ENCODE measurements around the gene SVIL. TPM values are rescaled to one million over a fixed set of nuclear protein-coding genes. Genes with fewer than 3 reads are reported as not detected.
"Not testable (repeated sequence)": the region's sequence is repeated elsewhere in the genome, so short reads cannot be mapped to it uniquely, and the experiment has no call there.

The SVIL gene
- polyA plus RNA-seq, 4 donors = 6.7 to 26.4 (median 9.8) TPM

DNA sequence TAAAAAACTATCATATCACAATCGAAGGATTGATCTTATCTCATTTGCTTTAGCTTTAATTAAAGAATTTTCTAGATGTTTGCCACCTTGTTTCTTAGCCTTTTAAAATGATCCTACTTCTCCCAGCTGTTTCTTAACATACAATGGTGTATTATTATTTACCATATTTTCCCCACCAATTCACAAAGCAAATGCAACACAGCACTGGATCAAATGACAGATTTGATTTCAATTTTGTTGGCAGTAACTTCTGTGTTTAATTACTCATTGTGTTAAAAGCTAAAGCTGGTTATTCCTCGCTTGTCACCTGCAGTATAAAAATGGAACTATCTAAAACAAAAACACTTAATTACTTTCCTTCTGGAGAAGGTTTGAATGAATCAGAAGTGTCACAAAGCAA lies 19.6 kb downstream of the SVIL start:
- Histone ChIP-seq H3K36me3 (ENCODE audit: control insufficient read depth in 3 of 3, insufficient read depth in 2 of 3, low read depth in 1 of 3, low read length in 3 of 3) (peaks cover 0 to 7% (median 0%) of the 10 kb centered on the region in 3 donors), H3K27me3 (ENCODE audit: control insufficient read depth in 3 of 3, insufficient read depth in 3 of 3, low read length in 3 of 3) (no peaks in the 10 kb centered on the region), H3K9me3 (ENCODE audit: control insufficient read depth in 2 of 2, insufficient read depth in 1 of 2, low read depth in 1 of 2, low read length in 1 of 2) (no peaks in the 10 kb centered on the region), H3K27ac (ENCODE audit: low read depth in 1 of 3, low read length in 2 of 3) (no peak overlapping the region), H3K4me1 (ENCODE audit: control insufficient read depth in 3 of 3, insufficient read depth in 2 of 3, low read depth in 1 of 3, low read length in 2 of 3) (peaks cover 0 to 7% (median 3%) of the 10 kb centered on the region in 3 donors), H3K4me3 (ENCODE audit: low read depth in 1 of 3, low read length in 3 of 3) (no peak overlapping the region)
- 62 to 79% (median 79%) methylated on average over 2 of the region's 2 CpGs for WGBS, 3 donors
- DNase-seq (no peak), FAIRE-seq (no peak)

DNA sequence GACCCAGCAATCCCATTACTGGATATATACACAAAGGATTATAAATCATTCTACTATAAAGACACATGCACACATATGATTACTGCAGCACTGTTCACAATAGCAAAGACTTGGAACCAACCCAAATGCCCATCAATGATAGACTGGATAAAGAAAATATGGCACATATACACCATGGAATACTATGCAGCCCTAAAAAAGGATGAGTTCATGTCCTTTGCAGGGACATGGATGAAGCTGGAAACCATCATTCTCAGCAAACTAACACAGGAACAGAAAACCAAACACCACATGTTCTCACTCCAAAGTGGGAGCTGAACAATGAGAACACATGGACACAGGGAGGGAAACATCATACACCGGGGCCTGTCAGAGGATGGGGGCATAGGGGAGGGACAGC lies 20.5 kb downstream of the SVIL start:
- not testable (repeated sequence) for H3K27ac ChIP-seq (ENCODE audit: low read depth in 1 of 3, low read length in 2 of 3); H3K4me3 ChIP-seq (ENCODE audit: low read depth in 1 of 3, low read length in 3 of 3); H3K27me3 ChIP-seq (ENCODE audit: control insufficient read depth in 3 of 3, insufficient read depth in 3 of 3, low read length in 3 of 3); H3K4me1 ChIP-seq (ENCODE audit: control insufficient read depth in 3 of 3, insufficient read depth in 2 of 3, low read depth in 1 of 3, low read length in 2 of 3); H3K9me3 ChIP-seq (ENCODE audit: control insufficient read depth in 2 of 2, insufficient read depth in 1 of 2, low read depth in 1 of 2, low read length in 1 of 2); FAIRE-seq; DNase-seq
- WGBS, 3 donors = 95% methylated on average over 1 of the region's 1 CpG
- peaks cover 0 to 14% (median 0%) of the 10 kb centered on the region in 3 donors for H3K36me3 ChIP-seq (ENCODE audit: control insufficient read depth in 3 of 3, insufficient read depth in 2 of 3, low read depth in 1 of 3, low read length in 3 of 3)

DNA sequence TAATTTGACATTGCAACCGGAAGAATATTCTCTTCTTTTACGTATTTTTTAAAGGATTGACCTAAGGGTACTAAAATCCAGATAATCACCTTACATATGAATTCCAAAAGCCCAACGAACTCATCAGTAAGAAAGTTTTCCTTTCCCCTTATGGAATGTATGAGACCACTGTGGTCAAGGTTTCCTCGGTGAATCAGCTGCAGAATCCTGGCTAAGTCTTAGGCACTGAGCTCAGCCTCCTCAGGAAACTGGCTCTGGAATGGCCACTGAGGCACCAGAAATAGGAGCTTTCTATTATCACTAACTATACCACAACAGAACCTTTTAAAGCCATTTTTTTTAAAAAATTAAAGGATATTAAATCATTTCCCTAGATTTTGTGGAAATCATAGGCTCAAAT lies 21.0 kb downstream of the SVIL start:
- peaks cover 0 to 19% (median 0%) of the 10 kb centered on the region in 3 donors for H3K36me3 ChIP-seq (ENCODE audit: control insufficient read depth in 3 of 3, insufficient read depth in 2 of 3, low read depth in 1 of 3, low read length in 3 of 3)
- H3K27me3 ChIP-seq (ENCODE audit: control insufficient read depth in 3 of 3, insufficient read depth in 3 of 3, low read length in 3 of 3) = no peaks in the 10 kb centered on the region
- no peak overlapping the region for H3K4me3 ChIP-seq (ENCODE audit: low read depth in 1 of 3, low read length in 3 of 3)
- WGBS, 3 donors = 92 to 96% (median 94%) methylated on average over 4 of the region's 4 CpGs
- H3K27ac ChIP-seq (ENCODE audit: low read depth in 1 of 3, low read length in 2 of 3) = no peak overlapping the region
- peaks cover 0 to 8% of the 10 kb centered on the region in 2 donors for H3K9me3 ChIP-seq (ENCODE audit: control insufficient read depth in 2 of 2, insufficient read depth in 1 of 2, low read depth in 1 of 2, low read length in 1 of 2)
- DNase-seq (no peak), FAIRE-seq (no peak)
- peaks cover 0 to 7% (median 3%) of the 10 kb centered on the region in 3 donors for H3K4me1 ChIP-seq (ENCODE audit: control insufficient read depth in 3 of 3, insufficient read depth in 2 of 3, low read depth in 1 of 3, low read length in 2 of 3)

DNA sequence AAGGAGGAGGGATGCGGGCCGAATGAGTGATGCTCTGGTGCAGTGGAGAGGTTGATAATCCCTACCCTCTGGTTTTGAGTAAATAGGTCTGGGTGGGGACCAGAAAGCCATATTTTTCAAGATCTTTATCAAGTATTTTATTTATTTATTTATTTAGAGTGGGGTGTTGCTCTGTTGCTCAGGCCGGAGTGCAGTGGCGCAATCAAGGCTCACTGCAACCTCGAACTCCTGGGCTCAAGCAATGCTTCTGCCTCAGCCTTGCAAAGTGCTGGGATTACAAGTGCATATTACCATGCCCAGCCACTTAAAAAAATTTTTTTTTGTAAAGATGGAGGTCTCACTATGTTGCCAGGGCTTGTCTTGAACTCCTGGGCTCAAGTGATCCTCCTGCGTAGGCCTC lies 21.6 kb downstream of the SVIL start:
- H3K9me3 ChIP-seq (ENCODE audit: control insufficient read depth in 2 of 2, insufficient read depth in 1 of 2, low read depth in 1 of 2, low read length in 1 of 2) = peaks cover 0 to 12% of the 10 kb centered on the region in 2 donors
- FAIRE-seq = no peak
- peaks cover 0 to 25% (median 0%) of the 10 kb centered on the region in 3 donors for H3K36me3 ChIP-seq (ENCODE audit: control insufficient read depth in 3 of 3, insufficient read depth in 2 of 3, low read depth in 1 of 3, low read length in 3 of 3)
- no peak overlapping the region for H3K4me3 ChIP-seq (ENCODE audit: low read depth in 1 of 3, low read length in 3 of 3)
- WGBS, 3 donors = 95% methylated on average over 6 of the region's 6 CpGs
- no peak overlapping the region for H3K27ac ChIP-seq (ENCODE audit: low read depth in 1 of 3, low read length in 2 of 3)
- H3K4me1 ChIP-seq (ENCODE audit: control insufficient read depth in 3 of 3, insufficient read depth in 2 of 3, low read depth in 1 of 3, low read length in 2 of 3) = peaks cover 0 to 2% (median under 1%) of the 10 kb centered on the region in 3 donors
- DNase-seq = no peak
- H3K27me3 ChIP-seq (ENCODE audit: control insufficient read depth in 3 of 3, insufficient read depth in 3 of 3, low read length in 3 of 3) = no peaks in the 10 kb centered on the region

DNA sequence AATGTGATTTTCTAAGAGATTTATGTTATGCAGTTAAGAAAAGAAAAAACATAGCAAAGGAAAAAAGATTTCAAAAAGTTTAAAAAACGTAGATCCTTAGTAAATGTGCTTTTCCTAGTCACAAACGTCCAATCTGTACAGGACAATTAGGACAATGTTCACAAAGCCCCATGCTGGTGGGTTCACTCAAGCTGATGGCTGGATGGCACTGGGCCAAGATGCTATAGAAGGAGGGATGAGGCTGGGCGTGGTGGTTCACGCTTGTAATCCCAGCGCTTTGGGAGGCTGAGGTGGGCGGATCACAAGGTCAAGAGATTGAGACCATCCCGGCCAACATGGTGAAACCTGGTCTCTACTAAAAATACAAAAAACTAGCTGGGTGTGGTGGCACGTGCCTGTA lies 22.1 kb downstream of the SVIL start:
- 81 to 87% (median 85%) methylated on average over 8 of the region's 8 CpGs for WGBS, 3 donors
- no peaks in the 10 kb centered on the region for H3K4me1 ChIP-seq (ENCODE audit: control insufficient read depth in 3 of 3, insufficient read depth in 2 of 3, low read depth in 1 of 3, low read length in 2 of 3)
- no peaks in the 10 kb centered on the region for H3K27me3 ChIP-seq (ENCODE audit: control insufficient read depth in 3 of 3, insufficient read depth in 3 of 3, low read length in 3 of 3)

DNA sequence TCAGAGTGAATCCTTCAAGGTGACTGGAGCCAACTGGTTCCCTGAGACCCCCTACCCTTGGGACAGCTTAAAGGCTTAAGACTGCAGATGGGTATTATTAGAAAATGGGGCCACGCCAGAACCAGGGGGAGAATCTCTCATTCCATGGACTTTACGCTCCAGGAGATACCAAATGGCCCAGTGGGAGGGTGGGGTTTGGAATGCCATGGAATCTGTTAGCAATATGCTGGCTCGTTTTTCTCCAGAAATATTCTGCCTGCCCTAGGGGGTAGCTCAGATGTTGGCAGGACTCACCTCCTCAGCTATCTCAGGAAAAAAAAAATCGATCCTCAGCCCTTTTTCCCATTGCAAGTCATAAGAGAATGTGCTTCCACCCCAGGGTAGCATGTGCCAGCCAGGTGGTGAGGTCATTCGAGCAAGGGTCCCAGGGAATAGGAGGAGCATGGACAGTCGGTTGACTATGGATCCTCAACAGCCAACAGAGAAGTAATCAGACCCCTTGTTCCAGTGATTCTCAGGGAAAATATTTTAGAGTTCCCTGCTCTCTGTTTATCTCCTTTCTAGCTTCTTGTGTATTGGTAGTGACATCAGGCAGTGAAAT lies 22.9 kb downstream of the SVIL start:
- no peak for DNase-seq
- 83 to 90% (median 87%) methylated on average over 6 of the region's 6 CpGs for WGBS, 3 donors
- Histone ChIP-seq H3K4me1 (ENCODE audit: control insufficient read depth in 3 of 3, insufficient read depth in 2 of 3, low read depth in 1 of 3, low read length in 2 of 3) (no peaks in the 10 kb centered on the region), H3K9me3 (ENCODE audit: control insufficient read depth in 2 of 2, insufficient read depth in 1 of 2, low read depth in 1 of 2, low read length in 1 of 2) (peaks cover 0 to 12% of the 10 kb centered on the region in 2 donors), H3K27me3 (ENCODE audit: control insufficient read depth in 3 of 3, insufficient read depth in 3 of 3, low read length in 3 of 3) (no peaks in the 10 kb centered on the region), H3K27ac (ENCODE audit: low read depth in 1 of 3, low read length in 2 of 3) (no peak overlapping the region), H3K36me3 (ENCODE audit: control insufficient read depth in 3 of 3, insufficient read depth in 2 of 3, low read depth in 1 of 3, low read length in 3 of 3) (peaks cover 0 to 27% (median 0%) of the 10 kb centered on the region in 3 donors), H3K4me3 (ENCODE audit: low read depth in 1 of 3, low read length in 3 of 3) (no peak overlapping the region)
- no peak for FAIRE-seq

More for the DNA sequence above, 22.1 kb downstream of the SVIL start:
- DNase-seq = no peak
- Histone ChIP-seq H3K27ac (ENCODE audit: low read depth in 1 of 3, low read length in 2 of 3) (no peak overlapping the region), H3K36me3 (ENCODE audit: control insufficient read depth in 3 of 3, insufficient read depth in 2 of 3, low read depth in 1 of 3, low read length in 3 of 3) (peaks cover 0 to 27% (median 0%) of the 10 kb centered on the region in 3 donors), H3K9me3 (ENCODE audit: control insufficient read depth in 2 of 2, insufficient read depth in 1 of 2, low read depth in 1 of 2, low read length in 1 of 2) (peaks cover 0 to 12% of the 10 kb centered on the region in 2 donors), H3K4me3 (ENCODE audit: low read depth in 1 of 3, low read length in 3 of 3) (no peak overlapping the region)
- no peak for FAIRE-seq

DNA sequence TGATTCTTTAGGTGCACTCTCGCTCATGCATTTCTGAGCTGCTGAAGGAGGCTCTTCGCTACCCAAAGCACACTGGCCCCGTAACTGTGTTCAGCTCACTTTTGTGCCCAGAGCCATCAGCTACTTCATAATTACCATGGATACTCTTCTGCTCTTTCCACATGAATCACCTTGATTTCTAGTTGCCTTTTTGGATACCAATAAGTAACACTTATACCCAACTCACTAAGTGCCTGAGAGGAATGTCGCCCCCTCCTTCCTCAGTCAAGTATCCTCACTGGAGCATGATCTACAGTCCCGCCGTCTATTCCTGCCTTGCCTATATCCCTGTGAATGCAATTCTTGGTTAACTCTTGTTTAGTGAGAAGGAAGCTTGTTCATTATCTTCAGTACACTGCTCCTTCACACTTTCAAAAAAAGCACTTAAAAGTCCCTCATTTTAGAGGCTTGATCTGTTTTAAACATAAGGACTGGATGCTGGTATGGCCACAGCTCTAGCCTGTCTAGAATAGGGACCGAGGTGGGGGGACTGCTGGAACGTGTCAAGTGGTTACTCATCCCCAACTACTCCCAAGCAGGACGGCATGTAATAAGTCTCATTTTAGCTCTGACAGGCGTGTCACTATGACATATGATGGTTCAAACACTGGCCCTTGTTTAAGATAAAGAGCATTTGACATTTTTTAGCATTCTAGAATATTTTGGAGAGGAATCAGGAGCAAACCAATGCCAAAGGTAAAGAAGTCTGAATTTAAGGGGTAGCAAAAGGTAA lies 23.7 kb downstream of the SVIL start:
- FAIRE-seq (no peak), DNase-seq (no peak)
- peaks cover 0 to 12% of the 10 kb centered on the region in 2 donors for H3K9me3 ChIP-seq (ENCODE audit: control insufficient read depth in 2 of 2, insufficient read depth in 1 of 2, low read depth in 1 of 2, low read length in 1 of 2)
- no peaks in the 10 kb centered on the region for H3K4me1 ChIP-seq (ENCODE audit: control insufficient read depth in 3 of 3, insufficient read depth in 2 of 3, low read depth in 1 of 3, low read length in 2 of 3)
- H3K36me3 ChIP-seq (ENCODE audit: control insufficient read depth in 3 of 3, insufficient read depth in 2 of 3, low read depth in 1 of 3, low read length in 3 of 3) = peaks cover 0 to 23% (median 0%) of the 10 kb centered on the region in 3 donors
- 92 to 95% (median 95%) methylated on average over 10 of the region's 10 CpGs for WGBS, 3 donors
- no peaks in the 10 kb centered on the region for H3K27me3 ChIP-seq (ENCODE audit: control insufficient read depth in 3 of 3, insufficient read depth in 3 of 3, low read length in 3 of 3)
- no peak overlapping the region for H3K27ac ChIP-seq (ENCODE audit: low read depth in 1 of 3, low read length in 2 of 3)
- no peak overlapping the region for H3K4me3 ChIP-seq (ENCODE audit: low read depth in 1 of 3, low read length in 3 of 3)

DNA sequence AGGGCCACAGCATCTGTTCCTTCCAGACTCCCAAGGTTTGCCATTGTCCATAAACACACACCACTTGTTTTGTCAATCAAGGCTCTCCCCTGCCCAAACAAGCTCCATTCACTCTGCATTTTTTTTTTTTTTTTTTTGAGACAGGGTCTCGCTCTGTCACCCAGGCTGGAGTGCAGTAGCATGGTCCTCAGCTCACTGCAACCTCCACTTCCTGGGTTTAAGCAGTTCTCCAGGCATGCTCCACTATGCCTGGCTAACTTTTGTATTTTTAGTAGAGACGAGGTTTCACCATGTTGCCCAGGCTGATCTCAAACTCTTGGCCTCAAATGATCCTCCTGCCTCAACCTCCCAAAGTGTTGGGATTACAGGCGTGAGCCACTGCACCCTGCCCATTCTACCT lies 24.4 kb downstream of the SVIL start:
- H3K27ac ChIP-seq (ENCODE audit: low read depth in 1 of 3, low read length in 2 of 3); FAIRE-seq; DNase-seq; H3K4me1 ChIP-seq (ENCODE audit: control insufficient read depth in 3 of 3, insufficient read depth in 2 of 3, low read depth in 1 of 3, low read length in 2 of 3); H3K4me3 ChIP-seq (ENCODE audit: low read depth in 1 of 3, low read length in 3 of 3); H3K27me3 ChIP-seq (ENCODE audit: control insufficient read depth in 3 of 3, insufficient read depth in 3 of 3, low read length in 3 of 3): not testable (repeated sequence)
- Histone ChIP-seq H3K36me3 (ENCODE audit: control insufficient read depth in 3 of 3, insufficient read depth in 2 of 3, low read depth in 1 of 3, low read length in 3 of 3) (peaks cover 0 to 23% (median 0%) of the 10 kb centered on the region in 3 donors), H3K9me3 (ENCODE audit: control insufficient read depth in 2 of 2, insufficient read depth in 1 of 2, low read depth in 1 of 2, low read length in 1 of 2) (peaks cover 0 to 12% of the 10 kb centered on the region in 2 donors)
- WGBS, 3 donors = 81 to 92% (median 91%) methylated on average over 3 of the region's 3 CpGs

Measured in small intestine (tissue), 7 donors.